SK-N-SH treated with all-trans-retinoic acid at 6 μM for 48 hours (cell line): Measurements from ENCODE around the gene BRI3BP.

Experiments
- RARB ChIP-seq: fragments of 250-450 bp; sonication (Bioruptor Pico); IDR thresholded peaks from 2 replicates; pipeline ENCODE4 v1.8.0; 2021; ENCODE audit warnings: mild to moderate bottlenecking, moderate library complexity
- ZNF70 ChIP-seq: fragments of 450-650 bp; formaldehyde crosslinking; IDR thresholded peaks from 2 replicates; pipeline ENCODE4 v1.5.0; 2020; ENCODE audit warnings: mild to moderate bottlenecking, moderate library complexity

DNA sequence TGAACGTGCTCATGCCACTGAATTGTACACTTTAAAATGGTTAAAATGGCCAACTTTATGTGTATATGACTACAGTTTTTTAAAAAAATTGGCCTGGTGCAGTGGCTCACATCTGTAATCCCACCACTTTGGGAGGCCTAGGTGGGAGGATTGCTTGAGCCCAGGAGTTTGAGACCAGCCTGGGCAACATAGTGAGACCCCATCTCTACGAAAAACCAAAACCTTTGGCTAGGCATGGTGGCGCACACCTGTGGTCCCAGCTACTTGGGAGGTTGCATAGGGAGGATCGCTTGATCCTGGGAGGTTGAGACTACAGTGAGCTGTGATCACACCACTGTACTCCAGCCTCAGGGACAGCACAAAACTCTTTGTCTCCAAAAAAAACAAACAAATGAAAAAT, 5.3 kb downstream of the BRI3BP start:
- TF ChIP-seq ZNF70 (no peak), RARB (CRISPR knock-in tag) (no peak)
